Measurements from ENCODE around the gene SCFD2.
"Not testable (repeated sequence)": the region's sequence is repeated elsewhere in the genome, so short reads cannot be mapped to it uniquely, and the experiment has no call there.

The SCFD2 gene

GRCh38 chr4:53340145-53340544 lies 25.7 kb downstream of the SCFD2 start:
- not testable (repeated sequence) for DNase-seq (ENCODE audit: low read depth)

- DNase-seq (ENCODE audit: low read depth), result not testable (repeated sequence)
These were observed 30.9 kb downstream of the SCFD2 start for GRCh38 chr4:53334916-53335315.

GRCh38 chr4:53326535-53326934 lies 39.3 kb downstream of the SCFD2 start:
- DNase-seq (ENCODE audit: low read depth), result no peak

DNA sequence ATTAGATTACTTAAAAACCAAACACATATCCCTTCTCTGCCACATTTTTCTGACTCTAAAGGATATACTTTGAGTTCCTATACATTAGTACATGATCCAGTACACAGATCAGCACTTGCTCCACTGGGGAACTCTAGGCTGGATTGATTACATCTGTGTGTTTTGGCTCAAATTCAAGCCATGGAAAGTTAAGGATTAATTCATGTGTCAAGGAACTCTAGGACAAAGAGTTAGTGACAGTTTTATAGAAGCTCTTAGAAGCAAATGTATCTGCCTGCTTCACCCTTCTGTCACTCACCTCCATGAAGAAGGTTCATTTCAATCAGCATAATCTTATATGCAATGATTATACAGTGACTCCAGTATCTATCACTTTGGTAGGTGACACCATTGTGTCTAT lies 43.2 kb downstream of the SCFD2 start:
- no peak for DNase-seq (ENCODE audit: low read depth)

DNA sequence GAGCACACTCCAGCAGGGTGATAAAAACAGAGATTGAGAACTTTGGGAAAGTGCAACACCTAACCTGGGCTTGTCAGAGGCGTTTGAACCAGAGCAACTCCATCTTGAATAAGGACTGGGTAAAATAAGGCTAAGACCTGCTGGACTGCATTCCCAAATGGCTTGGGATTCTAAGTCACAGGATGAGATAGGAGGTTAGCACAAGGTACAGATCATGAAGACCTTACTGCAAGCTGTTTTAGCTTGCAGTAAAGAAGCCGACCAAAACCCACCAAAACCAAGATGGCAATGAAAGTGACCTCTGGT lies 43.9 kb downstream of the SCFD2 start:
- DNase-seq (ENCODE audit: low read depth), result no peak

DNA sequence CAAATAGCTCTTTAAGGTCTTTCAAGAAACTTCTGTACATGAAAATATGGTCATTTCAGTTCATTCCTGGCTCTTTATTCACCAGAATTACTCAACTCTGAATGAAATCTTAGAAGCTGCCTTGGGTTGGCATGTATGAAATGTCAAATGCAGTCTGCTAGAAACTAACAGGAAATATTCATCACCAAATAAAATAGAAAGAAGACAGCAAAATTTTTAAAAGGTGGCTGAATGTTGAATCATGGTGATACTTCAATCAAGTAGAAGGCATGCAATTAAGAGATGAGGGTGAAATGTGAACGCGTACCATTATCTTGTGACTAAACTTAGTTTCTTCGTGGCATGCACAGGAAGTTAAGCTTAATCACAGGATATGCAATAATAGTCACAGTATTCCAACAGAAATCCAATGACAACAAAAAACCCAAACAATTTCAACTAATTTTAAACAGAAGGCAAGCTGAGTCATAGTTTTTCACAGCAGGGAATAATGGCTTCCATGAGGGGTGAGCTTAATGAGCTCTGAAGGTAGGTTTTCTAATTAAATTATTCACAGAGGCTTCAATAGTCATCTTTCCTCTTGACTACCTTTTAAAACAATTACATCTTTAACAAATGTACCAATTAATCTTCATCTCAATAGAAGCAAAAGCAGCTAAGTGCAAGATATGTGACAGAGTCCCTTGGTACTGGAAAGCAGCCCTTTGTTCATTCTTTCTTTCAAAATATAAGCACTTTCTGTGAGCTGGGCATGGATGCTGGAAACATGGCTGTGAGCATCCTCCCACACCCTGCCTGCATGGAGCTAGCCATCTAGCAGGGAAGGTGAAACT lies 44.5 kb downstream of the SCFD2 start:
- no peak for DNase-seq (ENCODE audit: low read depth)

GRCh38 chr4:53315300-53315699 lies 50.6 kb downstream of the SCFD2 start:
- DNase-seq (ENCODE audit: low read depth), result no peak

GRCh38 chr4:53314252-53314651 lies 51.6 kb downstream of the SCFD2 start:
- DNase-seq (ENCODE audit: low read depth), result no peak

- no peak for DNase-seq (ENCODE audit: low read depth)
These were observed 52.4 kb downstream of the SCFD2 start for GRCh38 chr4:53313510-53313909.

- DNase-seq (ENCODE audit: low read depth), result no peak
These were observed 56.4 kb downstream of the SCFD2 start for GRCh38 chr4:53309321-53310040.

GRCh38 chr4:53307819-53308780 lies 57.8 kb downstream of the SCFD2 start:
- DNase-seq (ENCODE audit: low read depth), result no peak

- DNase-seq (ENCODE audit: low read depth), result no peak
These were observed 58.7 kb downstream of the SCFD2 start for GRCh38 chr4:53307210-53307609.

- no peak for DNase-seq (ENCODE audit: low read depth)
These were observed 59.1 kb downstream of the SCFD2 start for GRCh38 chr4:53306729-53307128.

DNA sequence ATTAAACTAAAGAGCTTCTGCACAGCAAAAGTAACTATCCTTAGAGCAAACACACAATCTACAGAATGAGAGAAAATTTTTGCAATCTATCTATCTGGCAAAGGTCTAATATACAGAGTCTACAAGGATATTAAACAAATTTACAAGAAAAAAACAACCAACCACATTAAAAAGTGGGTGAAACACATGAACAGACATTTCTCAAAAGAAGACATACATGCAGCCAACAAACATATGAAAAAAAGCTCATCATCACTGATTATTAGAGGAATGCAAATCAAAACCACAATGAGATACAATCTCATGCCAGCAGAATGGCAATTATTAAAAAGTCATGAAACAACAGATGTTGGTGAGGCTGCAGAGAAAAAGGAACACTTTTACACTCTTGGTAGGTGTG lies 73.7 kb downstream of the SCFD2 start:
- DNase-seq (ENCODE audit: low read depth), result not testable (repeated sequence)

DNA sequence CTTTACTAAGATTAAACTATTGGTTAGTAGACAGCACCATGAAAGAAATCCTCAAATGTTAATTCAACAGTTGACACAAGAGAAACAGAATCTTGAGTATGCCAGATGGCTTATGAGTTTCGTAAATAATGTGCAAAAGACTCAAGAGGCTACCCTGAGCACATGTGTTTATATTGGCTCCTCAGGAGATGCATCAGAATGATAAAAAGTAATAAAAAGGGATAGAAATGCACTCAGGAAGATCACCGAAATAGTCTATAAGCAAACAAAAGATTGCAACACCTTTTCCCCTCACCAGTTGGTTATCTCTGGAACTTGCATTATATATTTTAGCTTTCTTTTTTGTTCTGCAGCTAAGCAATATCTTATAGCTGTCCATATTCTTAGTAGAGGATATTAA lies 84.4 kb downstream of the SCFD2 start:
- DNase-seq (ENCODE audit: low read depth), result no peak

- DNase-seq (ENCODE audit: low read depth), result no peak
These were observed 85.0 kb downstream of the SCFD2 start for GRCh38 chr4:53280846-53281245.

- DNase-seq (ENCODE audit: low read depth), result no peak
These were observed 91.1 kb downstream of the SCFD2 start for GRCh38 chr4:53274609-53275268.

GRCh38 chr4:53273726-53274125 lies 92.1 kb downstream of the SCFD2 start:
- DNase-seq (ENCODE audit: low read depth), result no peak

DNA sequence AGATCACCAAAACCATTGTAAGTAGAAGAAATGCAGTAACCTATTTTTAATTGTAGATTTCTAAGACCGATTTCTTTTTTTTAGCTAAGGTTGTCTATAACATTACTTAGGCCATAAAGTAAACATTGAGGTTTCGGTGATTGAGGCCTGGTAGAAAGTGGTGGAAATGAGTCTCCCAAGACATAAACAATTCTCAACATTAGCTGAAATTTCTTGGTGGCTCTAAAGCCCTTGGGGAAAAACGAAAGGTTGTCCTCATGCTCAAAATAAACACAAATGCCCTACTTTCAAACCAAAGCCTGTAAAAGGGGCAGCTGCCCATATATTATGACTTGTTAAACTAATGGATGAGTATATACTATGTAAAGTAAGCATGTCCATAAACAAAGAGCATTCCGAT lies 98.8 kb downstream of the SCFD2 start:
- no peak for DNase-seq (ENCODE audit: low read depth)

DNA sequence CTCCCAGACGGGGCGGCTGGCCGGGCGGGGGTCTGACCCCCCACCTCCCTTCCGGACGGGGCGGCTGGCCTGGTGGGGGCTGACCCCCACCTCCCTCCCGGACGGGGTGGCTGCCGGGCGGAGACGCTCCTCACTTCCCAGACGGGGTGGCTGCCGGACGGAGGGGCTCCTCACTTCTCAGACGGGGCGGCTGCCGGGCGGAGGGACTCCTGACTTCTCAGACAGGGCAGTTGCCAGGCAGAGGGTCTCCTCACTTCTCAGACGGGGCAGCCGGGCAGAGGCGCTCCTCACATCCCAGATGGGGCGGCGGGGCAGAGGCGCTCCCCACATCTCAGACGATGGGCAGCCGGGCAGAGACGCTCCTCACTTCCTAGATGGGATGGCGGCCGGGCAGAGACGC lies 109.9 kb downstream of the SCFD2 start:
- DNase-seq (ENCODE audit: low read depth), result not testable (repeated sequence)

- DNase-seq (ENCODE audit: low read depth), result no peak
These were observed 125.3 kb downstream of the SCFD2 start for GRCh38 chr4:53240573-53240972.

DNA sequence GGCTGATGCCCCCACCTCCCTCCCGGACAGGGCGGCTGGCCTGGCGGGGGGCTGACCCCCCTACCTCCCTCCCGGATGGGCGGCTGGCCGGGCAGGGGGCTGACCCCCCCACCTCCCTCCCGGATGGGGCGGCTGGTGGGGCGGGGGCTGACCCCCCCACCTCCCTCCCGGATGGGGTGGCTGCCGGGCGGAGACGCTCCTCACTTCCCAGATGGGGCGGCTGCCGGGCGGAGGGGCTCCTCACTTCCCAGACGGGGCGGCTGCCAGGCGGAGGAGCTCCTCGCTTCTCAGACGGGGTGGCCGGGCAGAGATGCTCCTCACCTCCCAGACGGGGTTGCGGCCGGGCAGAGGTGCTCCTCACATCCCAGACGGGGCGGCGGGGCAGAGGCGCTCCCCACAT lies 127.5 kb downstream of the SCFD2 start:
- DNase-seq (ENCODE audit: low read depth), result not testable (repeated sequence)

Measured in stimulated activated CD8-positive, alpha-beta memory T cell treated with anti-CD3 and anti-CD28 coated beads, Interleukin-12 subunit alpha, Interleukin-12 subunit beta, amount 100 ng/mL, for 4 hours (primary cell).